Skin of body (tissue), 2 donors: ENCODE measurements around the gene PCBP3. TPM values are rescaled to one million over a fixed set of nuclear protein-coding genes. Genes with fewer than 3 reads are reported as not detected.

Source experiments
- DNase-seq: peaks from one replicate; lab custom pipeline; 2025; lab: John Stamatoyannopoulos, UW
- total RNA-seq: library from RNA; depleted of rRNA; stranded (reverse); fragments of >200 nt; gene quantifications from one replicate; pipeline ENCODE4 v1.2.3, GENCODE V29; 2014

PCBP3 gene
- total RNA-seq, 1 donor from 2014 or later, result 3.4 TPM

DNA sequence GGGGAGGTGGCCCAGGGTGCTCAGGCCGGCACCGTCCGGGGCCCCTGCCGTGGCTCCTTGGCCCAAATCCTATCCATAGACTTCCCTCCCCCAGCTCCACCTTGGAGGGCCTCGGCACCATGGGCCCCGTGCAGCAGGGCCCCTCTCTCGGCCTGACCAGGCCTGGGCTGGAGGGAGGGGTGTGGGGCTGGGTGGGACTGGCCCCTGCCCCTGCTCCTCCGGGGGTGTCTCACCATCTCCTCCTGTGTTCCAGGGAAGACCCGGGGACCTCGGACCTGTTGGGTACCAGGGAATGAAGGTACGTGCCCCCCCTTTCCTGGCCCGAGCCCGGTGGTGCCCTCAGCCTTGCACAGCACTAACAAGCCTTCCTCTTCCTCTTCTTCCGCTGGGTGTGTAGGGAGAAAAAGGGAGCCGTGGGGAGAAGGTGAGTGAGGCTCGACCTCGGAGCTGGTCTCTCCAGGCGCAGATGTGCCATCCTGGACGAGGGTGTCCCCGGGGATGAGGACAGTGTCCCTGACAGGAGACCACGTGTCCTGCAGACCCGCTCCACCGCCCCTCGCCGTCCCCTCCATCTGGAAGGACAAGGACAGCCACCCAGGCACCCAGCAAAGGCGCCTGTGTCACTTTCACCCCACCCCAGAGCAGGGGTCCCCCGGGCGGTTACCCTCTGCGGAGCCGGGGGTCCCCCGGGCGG lies 346.0 kb downstream of the PCBP3 start:
- no peak for DNase-seq

DNA sequence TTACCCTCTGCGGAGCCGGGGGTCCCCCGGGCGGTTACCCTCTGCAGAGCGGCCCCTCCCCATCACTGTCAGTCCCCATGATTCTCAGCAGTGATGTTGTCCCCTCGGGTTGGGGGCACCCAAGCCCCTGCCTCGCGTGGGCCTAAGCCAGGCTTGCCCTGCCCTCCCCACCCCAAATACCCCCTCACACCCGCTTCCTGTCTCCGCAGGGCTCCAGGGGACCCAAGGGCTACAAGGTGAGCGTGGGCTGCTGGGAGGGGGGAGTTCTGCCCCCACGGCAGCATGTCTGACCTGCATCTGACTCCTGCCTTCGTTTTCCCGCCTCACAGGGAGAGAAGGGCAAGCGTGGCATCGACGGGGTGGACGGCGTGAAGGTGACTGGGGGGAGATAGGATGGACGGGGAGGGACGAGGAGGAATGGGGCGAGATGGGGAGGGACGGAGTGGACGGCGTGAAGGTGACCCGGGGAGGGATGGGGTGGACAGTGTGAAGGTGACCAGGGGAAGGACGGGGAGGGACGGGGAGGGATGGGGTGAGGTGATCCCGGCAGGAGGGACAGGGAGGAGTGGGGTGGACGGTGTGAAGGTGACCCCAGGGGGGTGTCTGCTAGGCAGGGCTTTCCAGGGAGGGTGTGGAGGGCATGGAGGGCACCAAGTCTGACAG lies 346.7 kb downstream of the PCBP3 start:
- no peak for DNase-seq

DNA sequence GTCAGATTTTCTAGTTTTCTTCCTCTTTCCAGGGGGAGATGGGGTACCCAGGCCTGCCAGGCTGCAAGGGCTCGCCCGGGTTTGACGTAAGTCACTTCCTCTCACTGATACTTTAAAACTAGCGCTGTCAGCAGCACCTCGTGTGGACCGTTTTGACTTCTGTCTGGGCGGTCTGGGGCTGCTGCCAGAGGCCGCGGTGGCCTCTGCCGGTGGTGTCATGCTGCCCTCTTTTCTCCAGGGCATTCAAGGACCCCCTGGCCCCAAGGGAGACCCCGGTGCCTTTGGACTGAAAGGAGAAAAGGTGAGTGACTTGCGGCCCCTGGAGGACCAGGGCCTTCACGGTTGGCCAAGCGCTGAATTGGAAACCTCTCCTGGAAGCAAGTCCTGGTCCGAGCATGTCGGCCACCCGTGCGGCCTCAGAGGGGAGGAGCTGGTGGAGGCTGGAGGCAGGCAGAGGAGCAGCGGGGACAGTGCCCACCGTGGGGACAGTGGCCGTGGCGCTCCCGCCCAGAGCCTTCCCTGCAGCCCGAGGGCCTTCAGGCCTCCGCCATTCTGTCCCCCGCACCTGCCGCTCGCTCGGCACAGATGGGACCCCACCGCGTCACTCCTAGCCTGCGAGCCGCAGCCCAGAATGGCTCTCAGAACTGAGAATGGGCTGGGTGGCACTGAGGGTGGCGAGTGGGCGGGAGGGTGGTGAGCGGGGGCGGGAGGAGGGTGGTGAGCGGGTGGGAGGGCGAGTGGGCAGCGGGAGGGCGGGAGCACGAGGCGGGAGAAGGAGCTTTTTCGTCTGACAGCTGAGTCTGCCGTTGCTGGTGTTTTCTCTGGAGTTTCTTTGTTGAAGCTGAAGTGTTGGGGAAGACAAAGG lies 347.4 kb downstream of the PCBP3 start:
- DNase-seq, result no peak

DNA sequence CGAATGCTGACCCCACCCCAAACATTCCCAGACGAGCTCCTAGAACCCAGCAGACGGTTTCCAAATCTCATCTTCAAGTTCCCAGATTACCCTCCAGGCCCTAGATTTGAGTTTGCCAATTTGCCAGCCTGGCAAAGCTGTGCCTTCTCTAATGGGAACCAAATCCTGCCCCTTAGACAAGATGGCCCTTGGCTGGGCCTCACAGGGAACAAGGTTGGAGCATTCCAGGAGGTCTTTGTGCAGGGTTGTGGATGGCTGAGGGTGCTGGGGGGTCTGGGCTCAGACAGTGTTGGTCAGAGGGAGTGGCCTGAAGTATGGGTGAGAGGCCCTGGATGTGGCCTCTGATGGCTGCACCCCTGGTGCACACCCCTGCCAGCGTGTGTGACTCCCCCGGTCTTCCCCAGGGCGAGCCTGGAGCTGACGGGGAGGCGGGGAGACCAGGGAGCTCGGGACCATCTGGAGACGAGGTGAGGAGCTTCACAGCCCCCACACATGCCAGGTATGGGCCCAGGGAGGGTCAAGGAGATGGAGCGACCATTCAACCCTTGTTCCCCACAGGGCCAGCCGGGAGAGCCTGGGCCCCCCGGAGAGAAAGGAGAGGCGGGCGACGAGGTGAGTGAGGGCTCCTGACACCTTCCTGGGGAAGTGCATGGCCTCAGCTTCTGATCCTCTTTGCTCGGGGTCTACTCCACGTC lies 348.2 kb downstream of the PCBP3 start:
- no peak for DNase-seq

Other genes with a start within 250 kb of the PCBP3 start
- gene COL18A1, start 238.6 kb upstream of the PCBP3 start, total RNA-seq, result 60.9 TPM
- gene SLC19A1, start 101.3 kb upstream of the PCBP3 start, total RNA-seq, result 7.7 TPM